CD4-positive, alpha-beta T cell treated with Interleukin-6 for 4 hours (primary cell): ENCODE data around the gene HAO2.
"Not testable (repeated sequence)": the region's sequence is repeated elsewhere in the genome, so short reads cannot be mapped to it uniquely, and the experiment has no call there.

Source experiments
- DNase-seq: peaks from one replicate; pipeline ENCODE4 v3.0.0-alpha.2; 2020; ENCODE audit warnings: mixed read lengths

The HAO2 gene

GRCh38 chr1:119347858-119348257, 20.7 kb upstream of the HAO2 start:
- no peak for DNase-seq

- no peak for DNase-seq
Observed at GRCh38 chr1:119348941-119349340, 19.6 kb upstream of the HAO2 start.

- not testable (repeated sequence) for DNase-seq
Observed at GRCh38 chr1:119350866-119351265, 17.7 kb upstream of the HAO2 start.

- DNase-seq, result no peak
Observed at GRCh38 chr1:119351997-119352396, 16.6 kb upstream of the HAO2 start.

GRCh38 chr1:119353836-119354235, 14.7 kb upstream of the HAO2 start:
- DNase-seq, result no peak

GRCh38 chr1:119358636-119359035, 9.9 kb upstream of the HAO2 start:
- no peak for DNase-seq

- no peak for DNase-seq
Observed at GRCh38 chr1:119359730-119360129, 8.9 kb upstream of the HAO2 start.

GRCh38 chr1:119361205-119361604, 7.4 kb upstream of the HAO2 start:
- no peak for DNase-seq

GRCh38 chr1:119361620-119362344, 6.8 kb upstream of the HAO2 start:
- DNase-seq, result no peak

GRCh38 chr1:119363162-119363561, 5.4 kb upstream of the HAO2 start:
- DNase-seq, result no peak

- no peak for DNase-seq
Observed at GRCh38 chr1:119364640-119365039, 3.9 kb upstream of the HAO2 start.

GRCh38 chr1:119366424-119366823, 2.2 kb upstream of the HAO2 start:
- no peak for DNase-seq

- no peak for DNase-seq
Observed at GRCh38 chr1:119367432-119368124, 1.0 kb upstream of the HAO2 start.

- DNase-seq, result no peak
Observed at GRCh38 chr1:119370748-119371147, 2.2 kb downstream of the HAO2 start.

GRCh38 chr1:119371815-119372214, 3.2 kb downstream of the HAO2 start:
- DNase-seq, result no peak

GRCh38 chr1:119372503-119373086, 4.0 kb downstream of the HAO2 start:
- no peak for DNase-seq

GRCh38 chr1:119373465-119373864, 4.9 kb downstream of the HAO2 start:
- DNase-seq, result no peak

GRCh38 chr1:119374208-119374874, 5.8 kb downstream of the HAO2 start:
- DNase-seq, result no peak

- no peak for DNase-seq
Observed at GRCh38 chr1:119375366-119375765, 6.8 kb downstream of the HAO2 start.

- DNase-seq, result no peak
Observed at GRCh38 chr1:119376594-119376993, 8.0 kb downstream of the HAO2 start.

GRCh38 chr1:119377594-119377993, 9.0 kb downstream of the HAO2 start:
- DNase-seq, result not testable (repeated sequence)

- no peak for DNase-seq
Observed at GRCh38 chr1:119379117-119379516, 10.5 kb downstream of the HAO2 start.

GRCh38 chr1:119380304-119380703, 11.7 kb downstream of the HAO2 start:
- no peak for DNase-seq
